ENCODE data around the gene EVPL.
A peak's percentile ranks its signal among the peaks of the same experiment; 100 is the strongest.

Gene EVPL

DNA sequence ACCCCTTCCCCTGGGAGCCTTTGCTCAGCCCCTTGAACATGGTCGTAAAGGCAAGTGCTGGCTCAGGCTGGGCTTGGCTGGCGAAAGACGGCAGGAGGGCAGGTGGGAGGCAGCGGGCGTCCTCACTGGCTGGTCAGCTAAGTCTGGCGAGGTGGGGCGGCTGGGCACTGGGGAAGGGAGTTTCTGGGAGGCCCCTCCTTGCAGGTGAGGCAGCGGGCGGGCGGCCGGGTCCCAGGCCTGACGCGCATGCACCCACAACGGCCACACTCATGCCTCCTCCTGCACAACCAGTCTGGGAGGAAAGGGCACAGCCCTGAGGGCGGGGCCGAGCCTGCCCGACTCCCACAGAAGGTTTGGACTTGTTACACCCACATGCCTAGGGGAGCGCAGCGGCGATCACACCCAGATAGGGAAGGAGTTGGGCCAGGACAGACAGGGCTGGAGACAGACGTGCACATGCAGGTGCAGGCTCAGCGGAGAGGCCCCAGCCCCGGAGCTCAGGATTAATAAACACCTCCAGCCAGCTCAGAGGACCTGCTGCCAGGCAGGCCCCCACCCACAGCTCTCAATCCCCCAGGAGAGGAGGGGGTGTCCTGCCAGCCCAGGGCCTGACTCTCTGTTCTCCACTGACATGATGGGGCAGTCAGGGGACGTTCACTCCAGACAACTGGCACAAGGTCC, at the start of gene EVPL:
TSS of gene EVPL (minus strand) at position 148 of the 681 bp plus-strand sequence. CDS start at position 40, 108 bp downstream.
- Histone ChIP-seq H3K9me3 (ENCODE audit: control insufficient read depth in 1 of 2, low read length in 2 of 2) (no peaks in the 10 kb centered on the region), H3K27me3 (ENCODE audit: control insufficient read depth in 1 of 2, insufficient read depth in 2 of 2, low read length in 2 of 2) (peaks cover 0 to 3% of the 10 kb centered on the region in 2 donors), H3K9ac (ENCODE audit: low read depth in 1 of 2, low read length in 2 of 2) (peak within 1 kb of the TSS in 1 of 2 donors; percentile 63), H3K27ac (ENCODE audit: low read depth, low read length) (peak within 1 kb of the TSS; percentile 32), H3K4me3 (ENCODE audit: low read depth in 1 of 2, low read length in 2 of 2) (peak within 1 kb of the TSS; percentile 52 to 58), H3K36me3 (ENCODE audit: control insufficient read depth in 1 of 2, insufficient read depth in 2 of 2, low read length in 2 of 2) (peaks cover 0 to 9% of the 10 kb centered on the region in 2 donors), H3K4me1 (ENCODE audit: control insufficient read depth in 1 of 2, insufficient read depth in 2 of 2, low read length in 2 of 2) (peaks cover 8 to 35% of the 10 kb centered on the region in 2 donors)

DNA sequence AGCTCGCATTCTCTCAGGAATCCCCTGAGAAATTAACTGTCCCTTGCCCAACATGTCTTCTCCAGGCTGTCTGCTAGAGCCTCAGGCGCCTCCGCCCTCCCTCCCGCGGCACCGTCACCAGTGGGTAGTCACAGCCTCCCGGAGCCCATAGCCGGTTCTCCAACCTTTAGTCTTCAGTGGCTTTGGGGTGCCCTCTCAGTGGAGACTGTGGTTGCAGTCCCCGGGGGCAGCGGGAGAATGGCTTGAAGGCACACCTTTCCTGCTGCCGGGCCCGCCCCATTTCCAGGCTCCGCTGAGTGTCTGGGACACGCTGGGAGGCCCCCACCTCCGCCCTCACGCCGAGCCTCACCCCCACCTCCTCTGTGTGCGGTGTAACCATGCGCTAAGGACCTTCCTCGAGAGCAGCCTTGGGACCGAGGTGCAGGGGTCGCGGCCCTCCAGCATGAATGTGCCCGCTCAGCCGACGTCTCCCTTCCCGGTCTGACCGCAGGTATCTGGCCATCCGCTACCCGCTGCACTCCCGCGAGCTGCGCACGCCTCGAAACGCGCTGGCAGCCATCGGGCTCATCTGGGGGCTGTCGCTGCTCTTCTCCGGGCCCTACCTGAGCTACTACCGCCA, 49.1 kb upstream of the EVPL start:
- H3K27ac ChIP-seq (ENCODE audit: low read depth, low read length), result no peak overlapping the region
- H3K4me3 ChIP-seq (ENCODE audit: low read depth in 1 of 2, low read length in 2 of 2), result peak overlapping the region in 1 of 2 donors; percentile 48
- peaks cover 63 to 64% of the 10 kb centered on the region in 2 donors for H3K27me3 ChIP-seq (ENCODE audit: control insufficient read depth in 1 of 2, insufficient read depth in 2 of 2, low read length in 2 of 2)
- H3K4me1 ChIP-seq (ENCODE audit: control insufficient read depth in 1 of 2, insufficient read depth in 2 of 2, low read length in 2 of 2), result peaks cover 12 to 35% of the 10 kb centered on the region in 2 donors
- H3K36me3 ChIP-seq (ENCODE audit: control insufficient read depth in 1 of 2, insufficient read depth in 2 of 2, low read length in 2 of 2), result no peaks in the 10 kb centered on the region
- H3K9ac ChIP-seq (ENCODE audit: low read depth in 1 of 2, low read length in 2 of 2), result no peak overlapping the region
- H3K9me3 ChIP-seq (ENCODE audit: control insufficient read depth in 1 of 2, low read length in 2 of 2), result no peaks in the 10 kb centered on the region

- H3K36me3 ChIP-seq (ENCODE audit: control insufficient read depth in 1 of 2, insufficient read depth in 2 of 2, low read length in 2 of 2), result no peaks in the 10 kb centered on the region
- no peak overlapping the region for H3K27ac ChIP-seq (ENCODE audit: low read depth, low read length)
- H3K4me3 ChIP-seq (ENCODE audit: low read depth in 1 of 2, low read length in 2 of 2), result peak overlapping the region; percentile 14 to 35
- peaks cover 63 to 64% of the 10 kb centered on the region in 2 donors for H3K27me3 ChIP-seq (ENCODE audit: control insufficient read depth in 1 of 2, insufficient read depth in 2 of 2, low read length in 2 of 2)
- no peaks in the 10 kb centered on the region for H3K9me3 ChIP-seq (ENCODE audit: control insufficient read depth in 1 of 2, low read length in 2 of 2)
- peaks cover 17 to 42% of the 10 kb centered on the region in 2 donors for H3K4me1 ChIP-seq (ENCODE audit: control insufficient read depth in 1 of 2, insufficient read depth in 2 of 2, low read length in 2 of 2)
- no peak overlapping the region for H3K9ac ChIP-seq (ENCODE audit: low read depth in 1 of 2, low read length in 2 of 2)
These were observed 48.4 kb upstream of the EVPL start for GRCh38 chr17:76075364-76076145.

DNA sequence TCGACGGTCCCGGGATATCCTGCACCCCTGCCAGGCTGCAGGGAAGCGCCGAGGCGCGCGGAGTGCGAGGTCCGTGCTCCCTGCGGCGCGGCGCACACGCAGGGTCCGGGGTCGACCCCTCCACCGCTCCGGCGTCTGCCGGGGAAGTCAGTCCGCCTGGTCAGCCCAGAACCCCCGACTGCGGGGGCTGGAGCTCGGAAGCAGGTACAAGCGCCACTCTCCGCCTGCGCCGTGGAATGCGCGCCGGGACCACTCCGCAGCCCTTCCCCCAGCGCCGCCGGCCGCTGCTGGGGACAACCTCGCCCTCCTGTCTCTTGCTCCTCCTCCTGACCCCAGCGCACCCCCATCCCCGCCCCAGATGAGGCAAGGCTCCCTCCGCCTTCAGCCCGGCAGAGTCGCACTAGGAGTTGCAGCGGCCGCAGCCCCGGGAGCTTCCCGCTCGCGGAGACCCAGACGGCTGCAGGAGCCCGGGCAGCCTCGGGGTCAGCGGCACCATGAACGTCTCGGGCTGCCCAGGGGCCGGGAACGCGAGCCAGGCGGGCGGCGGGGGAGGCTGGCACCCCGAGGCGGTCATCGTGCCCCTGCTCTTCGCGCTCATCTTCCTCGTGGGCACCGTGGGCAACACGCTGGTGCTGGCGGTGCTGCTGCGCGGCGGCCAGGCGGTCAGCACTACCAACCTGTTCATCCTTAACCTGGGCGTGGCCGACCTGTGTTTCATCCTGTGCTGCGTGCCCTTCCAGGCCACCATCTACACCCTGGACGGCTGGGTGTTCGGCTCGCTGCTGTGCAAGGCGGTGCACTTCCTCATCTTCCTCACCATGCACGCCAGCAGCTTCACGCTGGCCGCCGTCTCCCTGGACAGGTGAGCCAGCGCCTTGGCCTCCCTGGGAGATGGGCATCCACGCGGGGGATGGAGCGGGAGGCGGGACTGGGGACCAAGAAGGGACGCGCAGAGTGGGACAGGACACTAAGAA, 47.6 kb upstream of the EVPL start, which contains the start of gene GALR2:
TSS of gene GALR2 (plus strand) at position 392 of the 974 bp plus-strand sequence. CDS start at position 495, 103 bp downstream.
- H3K4me3 ChIP-seq (ENCODE audit: low read depth in 1 of 2, low read length in 2 of 2), result peak within 1 kb of the TSS; percentile 14 to 35
- H3K9ac ChIP-seq (ENCODE audit: low read depth in 1 of 2, low read length in 2 of 2), result no peak within 1 kb of the TSS
- H3K4me1 ChIP-seq (ENCODE audit: control insufficient read depth in 1 of 2, insufficient read depth in 2 of 2, low read length in 2 of 2), result peaks cover 21 to 43% of the 10 kb centered on the region in 2 donors
- H3K9me3 ChIP-seq (ENCODE audit: control insufficient read depth in 1 of 2, low read length in 2 of 2), result no peaks in the 10 kb centered on the region
- peaks cover 56 to 58% of the 10 kb centered on the region in 2 donors for H3K27me3 ChIP-seq (ENCODE audit: control insufficient read depth in 1 of 2, insufficient read depth in 2 of 2, low read length in 2 of 2)
- peaks cover 0 to 3% of the 10 kb centered on the region in 2 donors for H3K36me3 ChIP-seq (ENCODE audit: control insufficient read depth in 1 of 2, insufficient read depth in 2 of 2, low read length in 2 of 2)
- H3K27ac ChIP-seq (ENCODE audit: low read depth, low read length), result no peak within 1 kb of the TSS

DNA sequence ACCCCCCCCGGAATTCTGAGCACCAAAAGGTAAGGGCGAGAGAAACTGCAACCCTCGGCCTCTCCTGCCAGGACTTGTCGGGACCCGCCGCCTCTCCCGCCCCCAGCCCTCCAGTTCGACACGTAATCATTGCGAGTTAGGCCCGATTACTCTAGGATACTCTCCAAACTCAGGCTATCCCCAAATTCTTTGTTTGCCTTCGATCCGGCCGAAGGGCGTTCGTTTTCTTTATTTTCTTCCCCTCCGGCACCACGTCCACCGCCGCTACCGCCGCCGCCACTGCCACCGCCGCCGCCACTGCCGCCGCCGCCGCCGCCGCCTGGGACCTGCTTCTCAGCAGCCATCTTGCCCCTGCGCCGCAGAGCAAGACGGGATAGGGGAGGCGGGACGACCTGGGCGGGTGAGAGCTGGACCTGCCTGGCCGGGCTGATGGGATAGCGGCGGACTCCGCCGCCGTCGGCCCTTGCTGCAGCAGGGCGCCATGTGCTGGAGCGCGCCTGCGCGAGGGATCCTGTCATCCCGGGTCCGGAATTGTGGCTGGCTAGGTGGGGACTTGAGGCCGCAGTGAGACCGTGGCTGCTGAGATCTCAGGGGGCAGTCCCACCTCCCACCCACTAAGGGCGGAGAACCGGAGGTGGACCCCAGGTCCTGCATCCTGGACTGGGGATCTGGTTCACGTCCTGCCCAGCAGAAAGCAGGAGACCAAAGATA, 45.2 kb upstream of the EVPL start, which contains the start of gene SRP68:
TSS of gene SRP68 (minus strand) at position 370 of the 711 bp plus-strand sequence. CDS start at position 344, 26 bp downstream.
- H3K9ac ChIP-seq (ENCODE audit: low read depth in 1 of 2, low read length in 2 of 2), result peak within 1 kb of the TSS; percentile 88 to 95
- H3K36me3 ChIP-seq (ENCODE audit: control insufficient read depth in 1 of 2, insufficient read depth in 2 of 2, low read length in 2 of 2), result peaks cover 11 to 17% of the 10 kb centered on the region in 2 donors
- no peaks in the 10 kb centered on the region for H3K9me3 ChIP-seq (ENCODE audit: control insufficient read depth in 1 of 2, low read length in 2 of 2)
- H3K27ac ChIP-seq (ENCODE audit: low read depth, low read length), result no peak within 1 kb of the TSS
- H3K4me3 ChIP-seq (ENCODE audit: low read depth in 1 of 2, low read length in 2 of 2), result peak within 1 kb of the TSS; percentile 97 to 99
- H3K27me3 ChIP-seq (ENCODE audit: control insufficient read depth in 1 of 2, insufficient read depth in 2 of 2, low read length in 2 of 2), result peaks cover 36 to 37% of the 10 kb centered on the region in 2 donors
- H3K4me1 ChIP-seq (ENCODE audit: control insufficient read depth in 1 of 2, insufficient read depth in 2 of 2, low read length in 2 of 2), result peaks cover 21 to 43% of the 10 kb centered on the region in 2 donors

GRCh38 chr17:76071531-76072147, 44.5 kb upstream of the EVPL start:
- H3K27me3 ChIP-seq (ENCODE audit: control insufficient read depth in 1 of 2, insufficient read depth in 2 of 2, low read length in 2 of 2), result peaks cover 29 to 30% of the 10 kb centered on the region in 2 donors
- peaks cover 16 to 23% of the 10 kb centered on the region in 2 donors for H3K36me3 ChIP-seq (ENCODE audit: control insufficient read depth in 1 of 2, insufficient read depth in 2 of 2, low read length in 2 of 2)
- H3K27ac ChIP-seq (ENCODE audit: low read depth, low read length), result no peak overlapping the region
- peak overlapping the region; percentile 97 to 99 for H3K4me3 ChIP-seq (ENCODE audit: low read depth in 1 of 2, low read length in 2 of 2)
- H3K9me3 ChIP-seq (ENCODE audit: control insufficient read depth in 1 of 2, low read length in 2 of 2), result no peaks in the 10 kb centered on the region
- peaks cover 15 to 38% of the 10 kb centered on the region in 2 donors for H3K4me1 ChIP-seq (ENCODE audit: control insufficient read depth in 1 of 2, insufficient read depth in 2 of 2, low read length in 2 of 2)
- H3K9ac ChIP-seq (ENCODE audit: low read depth in 1 of 2, low read length in 2 of 2), result peak overlapping the region; percentile 88 to 93

- H3K36me3 ChIP-seq (ENCODE audit: control insufficient read depth in 1 of 2, insufficient read depth in 2 of 2, low read length in 2 of 2), result peaks cover 37 to 77% of the 10 kb centered on the region in 2 donors
- H3K27ac ChIP-seq (ENCODE audit: low read depth, low read length), result no peak overlapping the region
- no peak overlapping the region for H3K9ac ChIP-seq (ENCODE audit: low read depth in 1 of 2, low read length in 2 of 2)
- peaks cover 3 to 7% of the 10 kb centered on the region in 2 donors for H3K4me1 ChIP-seq (ENCODE audit: control insufficient read depth in 1 of 2, insufficient read depth in 2 of 2, low read length in 2 of 2)
- no peaks in the 10 kb centered on the region for H3K9me3 ChIP-seq (ENCODE audit: control insufficient read depth in 1 of 2, low read length in 2 of 2)
- H3K27me3 ChIP-seq (ENCODE audit: control insufficient read depth in 1 of 2, insufficient read depth in 2 of 2, low read length in 2 of 2), result no peaks in the 10 kb centered on the region
- H3K4me3 ChIP-seq (ENCODE audit: low read depth in 1 of 2, low read length in 2 of 2), result no peak overlapping the region
These were observed 38.7 kb upstream of the EVPL start for GRCh38 chr17:76065775-76066174.

DNA sequence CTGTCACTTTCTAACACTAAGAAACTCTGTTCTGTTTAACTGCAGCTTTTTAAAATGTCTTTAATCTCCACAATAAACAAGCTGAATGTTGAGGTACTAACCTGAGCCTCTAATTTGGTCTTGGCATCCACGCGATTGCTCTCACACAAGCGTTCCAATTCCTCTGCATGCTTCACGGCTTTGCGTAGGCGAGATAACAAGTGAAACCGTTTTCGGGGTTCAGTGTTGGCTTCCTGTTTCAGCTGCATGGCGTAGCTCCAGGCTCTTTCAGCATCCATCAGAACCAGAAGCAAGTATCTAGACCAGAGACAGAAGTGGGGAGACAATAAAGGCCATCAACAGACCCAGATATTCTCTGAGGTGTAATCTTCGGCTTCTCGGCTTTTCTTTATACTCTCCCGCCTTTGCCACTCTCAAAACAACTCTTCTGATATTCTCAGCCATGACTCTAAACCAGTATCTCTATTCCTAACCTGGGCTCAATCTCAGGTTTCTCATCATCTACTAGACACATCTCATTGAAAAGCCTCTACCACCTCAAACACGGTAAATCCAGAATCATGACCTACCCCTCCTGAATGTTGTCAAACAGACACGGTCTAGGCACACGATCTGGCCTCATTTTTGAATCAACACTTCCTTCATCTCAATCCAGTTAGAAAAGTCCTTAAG, 36.9 kb upstream of the EVPL start:
- Histone ChIP-seq H3K9me3 (ENCODE audit: control insufficient read depth in 1 of 2, low read length in 2 of 2) (no peaks in the 10 kb centered on the region), H3K27ac (ENCODE audit: low read depth, low read length) (no peak overlapping the region), H3K27me3 (ENCODE audit: control insufficient read depth in 1 of 2, insufficient read depth in 2 of 2, low read length in 2 of 2) (no peaks in the 10 kb centered on the region), H3K4me1 (ENCODE audit: control insufficient read depth in 1 of 2, insufficient read depth in 2 of 2, low read length in 2 of 2) (no peaks in the 10 kb centered on the region), H3K4me3 (ENCODE audit: low read depth in 1 of 2, low read length in 2 of 2) (no peak overlapping the region), H3K9ac (ENCODE audit: low read depth in 1 of 2, low read length in 2 of 2) (no peak overlapping the region), H3K36me3 (ENCODE audit: control insufficient read depth in 1 of 2, insufficient read depth in 2 of 2, low read length in 2 of 2) (peaks cover 45 to 88% of the 10 kb centered on the region in 2 donors)
